ENCODE measurements around the gene ZC2HC1C. TPM values are rescaled to one million over a fixed set of nuclear protein-coding genes. Genes with fewer than 3 reads are reported as not detected.

ZC2HC1C gene
- total and polyA plus RNA-seq, 2 donors (not counting 1 experiment from before 2014, with no cell fraction given): 0.21 to 0.59 TPM

DNA sequence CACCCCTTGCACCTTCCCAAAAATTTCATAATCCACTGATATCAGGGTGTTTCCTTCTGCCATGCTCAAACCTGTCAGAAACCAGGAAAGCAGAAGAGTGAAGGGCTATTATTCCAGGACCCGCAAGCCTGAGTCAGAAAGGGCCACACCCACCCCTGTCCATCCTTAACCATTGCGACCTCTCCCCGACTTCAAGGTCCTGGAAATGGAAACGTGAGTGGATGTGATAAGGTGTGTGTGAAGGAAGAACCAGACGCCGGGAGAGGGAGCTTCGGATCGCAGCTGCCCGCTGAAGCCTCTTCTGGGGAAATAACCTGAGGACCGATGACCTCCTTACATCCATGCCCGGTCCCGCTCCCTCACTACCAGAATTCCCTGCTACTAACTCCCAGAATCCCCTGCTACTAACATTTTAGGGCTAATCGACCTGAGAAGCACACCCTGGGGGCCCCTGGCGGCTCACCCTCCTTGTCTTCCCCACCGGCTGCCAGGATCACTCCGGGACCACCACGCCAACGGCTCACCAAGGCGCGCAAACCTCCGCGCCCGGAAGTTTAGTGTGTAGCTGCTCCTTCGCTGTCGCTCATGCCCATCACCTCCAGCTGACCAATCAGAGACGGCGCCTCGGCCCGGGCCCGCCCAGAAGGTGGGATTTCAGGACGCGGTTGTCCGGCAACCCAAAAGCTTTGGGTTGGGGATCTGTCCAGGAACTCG is 5.8 kb upstream of the ZC2HC1C start, which contains the start of gene ACYP1:
TSS of gene ACYP1 (minus strand) at position 534 of the 714 bp plus-strand sequence. CDS start at position 63, 471 bp downstream.
- TF ChIP-seq EZH2 (IDR thresholded peaks at IDR 0.05; ENCODE audit: borderline replicate concordance, insufficient read depth, low read depth, low read length, poor library complexity, severe bottlenecking): no peak
- TF ChIP-seq, protein P1, sequence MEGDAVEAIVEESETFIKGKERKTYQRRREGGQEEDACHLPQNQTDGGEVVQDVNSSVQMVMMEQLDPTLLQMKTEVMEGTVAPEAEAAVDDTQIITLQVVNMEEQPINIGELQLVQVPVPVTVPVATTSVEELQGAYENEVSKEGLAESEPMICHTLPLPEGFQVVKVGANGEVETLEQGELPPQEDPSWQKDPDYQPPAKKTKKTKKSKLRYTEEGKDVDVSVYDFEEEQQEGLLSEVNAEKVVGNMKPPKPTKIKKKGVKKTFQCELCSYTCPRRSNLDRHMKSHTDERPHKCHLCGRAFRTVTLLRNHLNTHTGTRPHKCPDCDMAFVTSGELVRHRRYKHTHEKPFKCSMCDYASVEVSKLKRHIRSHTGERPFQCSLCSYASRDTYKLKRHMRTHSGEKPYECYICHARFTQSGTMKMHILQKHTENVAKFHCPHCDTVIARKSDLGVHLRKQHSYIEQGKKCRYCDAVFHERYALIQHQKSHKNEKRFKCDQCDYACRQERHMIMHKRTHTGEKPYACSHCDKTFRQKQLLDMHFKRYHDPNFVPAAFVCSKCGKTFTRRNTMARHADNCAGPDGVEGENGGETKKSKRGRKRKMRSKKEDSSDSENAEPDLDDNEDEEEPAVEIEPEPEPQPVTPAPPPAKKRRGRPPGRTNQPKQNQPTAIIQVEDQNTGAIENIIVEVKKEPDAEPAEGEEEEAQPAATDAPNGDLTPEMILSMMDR (IDR thresholded peaks at IDR 0.05): no peak
- H3K4me1 Mint-ChIP-seq: peaks cover 20% of the 10 kb centered on the region
- H3K27ac Mint-ChIP-seq: peak within 1 kb of the TSS; percentile 95
- intact Hi-C loops (cut with micrococcal nuclease): loop anchor here (1.0 to 10.0 kb wide), 4 partner anchors 12 to 449 kb away; partner anchors contain the start of genes EIF2B2, LTBP2, MLH3 and NEK9
- H2AFZ ChIP-seq (ENCODE audit: insufficient read depth, low read depth, low read length, poor library complexity, severe bottlenecking): peak within 1 kb of the TSS; percentile 85
- peak within 1 kb of the TSS; percentile 75 for H3K9ac ChIP-seq (ENCODE audit: low read length)
- ChIA-PET CTCF (interaction anchor here (0.5 to 3.2 kb wide), 6 partner anchors 12 to 346 kb away, joined by 3 to 13 read pairs (median 4); no protein-coding TSS in a partner anchor), POLR2A (interaction anchor here (0.5 to 1.0 kb wide), 5 partner anchors 15 to 217 kb away, joined by 3 to 5 read pairs (median 3); partner anchors contain the start of gene NEK9)
- ATAC-seq (ENCODE audit: low read depth) (peak; percentile 99), DNase-seq (peak; percentile 91)
- H4K20me1 ChIP-seq (ENCODE audit: control insufficient read depth, insufficient read depth, low read length, poor library complexity, severe bottlenecking): no peaks in the 10 kb centered on the region
- H3K36me3 ChIP-seq (replicated peaks in 1 of 2; ENCODE audit: control extremely low read depth in 1 of 2, control insufficient read depth in 1 of 2, extremely low read depth in 1 of 2, insufficient read depth in 2 of 2, low read length in 1 of 2): peaks cover 0 to 2% of the 10 kb centered on the region in 2 experiments
- WGBS (ENCODE audit: insufficient coverage): under 1% methylated on average over 26 of the region's 34 CpGs
- no peaks in the 10 kb centered on the region for H3K9me3 Mint-ChIP-seq (ENCODE audit: insufficient read depth)
- H3K79me2 ChIP-seq (ENCODE audit: control insufficient read depth, insufficient read depth, low read length): peaks cover 5% of the 10 kb centered on the region
- H3K9me3 ChIP-seq (ENCODE audit: control extremely low read depth in 1 of 3, control insufficient read depth in 2 of 3, insufficient read depth in 1 of 3, low read length in 2 of 3): peaks cover 0 to 2% (median 0%) of the 10 kb centered on the region in 3 donors
- H3K27ac ChIP-seq (ENCODE audit: low read length in 2 of 2): peak within 1 kb of the TSS; percentile 65 to 73
- no peaks in the 10 kb centered on the region for H3K27me3 Mint-ChIP-seq
- peak within 1 kb of the TSS; percentile 100 for H3K4me3 Mint-ChIP-seq
- H3K4me1 ChIP-seq (ENCODE audit: control insufficient read depth in 2 of 2, insufficient read depth in 2 of 2, low read length in 2 of 2): peaks cover 13 to 17% of the 10 kb centered on the region in 2 donors
- H3K4me3 ChIP-seq (ENCODE audit: control extremely low read depth in 1 of 5, extremely low read depth in 1 of 5, insufficient read depth in 1 of 5, low read depth in 2 of 5, low read length in 4 of 5): peak within 1 kb of the TSS; percentile 72 to 100 (median 96)
- H3K4me2 ChIP-seq (replicated peaks; ENCODE audit: low read depth, low read length, poor library complexity, severe bottlenecking): peak within 1 kb of the TSS; percentile 88
- H3K27me3 ChIP-seq (replicated peaks in 1 of 4; ENCODE audit: control extremely low read depth in 1 of 4, control insufficient read depth in 3 of 4, insufficient read depth in 4 of 4, low read length in 3 of 4): no peaks in the 10 kb centered on the region
